ENCODE data around the gene UBAC1.

GRCh38 chr9:135921749-135922310, 39.3 kb downstream of the UBAC1 start:
- TF ChIP-seq POLR2AphosphoS5 (IDR thresholded peaks at IDR 0.05; ENCODE audit: borderline replicate concordance, low read depth, low read length) (no peak), EZH2 (IDR thresholded peaks at IDR 0.05) (no peak)

Measured in SK-N-MC (cell line).